ENCODE data around the gene TBXAS1. TPM values are rescaled to one million over a fixed set of nuclear protein-coding genes. Genes with fewer than 3 reads are reported as not detected.

TBXAS1 gene
- total and polyA plus RNA-seq, 3 experiments from 2014 or later: 1.7 to 2.9 (median 2.1) TPM

DNA sequence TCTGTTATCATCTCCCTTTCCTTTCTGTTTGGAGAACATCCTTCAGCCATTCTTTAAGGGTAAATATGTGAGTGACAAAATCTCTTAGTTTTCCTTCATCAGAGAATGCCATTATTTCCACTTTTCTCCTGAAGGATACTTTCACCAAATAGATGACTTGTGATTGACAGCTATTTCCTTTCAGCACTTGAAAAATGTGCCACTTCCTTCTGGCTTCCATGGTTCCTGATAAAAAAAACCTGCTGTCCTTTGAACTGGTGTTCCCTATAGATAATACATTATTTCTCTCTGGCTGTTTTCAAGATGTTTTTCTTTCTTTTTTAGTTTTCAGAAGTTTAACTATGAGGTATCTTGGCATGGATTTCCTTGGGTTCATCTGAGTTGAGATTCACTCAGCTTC lies 79.7 kb downstream of the TBXAS1 start:
- ChIA-PET CTCF (no interaction called here), POLR2A (no interaction called here)
- H3K27me3 ChIP-seq (ENCODE audit: insufficient read depth, low read length, poor library complexity, severe bottlenecking): no peaks in the 10 kb centered on the region
- H3K4me3 Mint-ChIP-seq: no peak overlapping the region
- H3K4me3 ChIP-seq (ENCODE audit: low read length): no peak overlapping the region
- H3K9me3 ChIP-seq (ENCODE audit: low read length): no peaks in the 10 kb centered on the region
- no peak for DNase-seq
- peaks cover 0 to 5% (median 4%) of the 10 kb centered on the region in 3 donors for H3K36me3 Mint-ChIP-seq
- peaks cover 3 to 8% (median 5%) of the 10 kb centered on the region in 5 donors for H3K9me3 Mint-ChIP-seq
- H3K27ac Mint-ChIP-seq: peak overlapping the region in 1 of 8 donors; percentile 10
- no peaks in the 10 kb centered on the region for H3K4me1 ChIP-seq (ENCODE audit: insufficient read depth, low read length)
- no peaks in the 10 kb centered on the region for H3K4me1 Mint-ChIP-seq
- H3K27me3 Mint-ChIP-seq: peaks cover 15 to 42% of the 10 kb centered on the region in 2 donors
- H3K27ac ChIP-seq (ENCODE audit: low read depth, low read length): no peak overlapping the region
- H3K36me3 ChIP-seq (ENCODE audit: insufficient read depth, low read length): no peaks in the 10 kb centered on the region

DNA sequence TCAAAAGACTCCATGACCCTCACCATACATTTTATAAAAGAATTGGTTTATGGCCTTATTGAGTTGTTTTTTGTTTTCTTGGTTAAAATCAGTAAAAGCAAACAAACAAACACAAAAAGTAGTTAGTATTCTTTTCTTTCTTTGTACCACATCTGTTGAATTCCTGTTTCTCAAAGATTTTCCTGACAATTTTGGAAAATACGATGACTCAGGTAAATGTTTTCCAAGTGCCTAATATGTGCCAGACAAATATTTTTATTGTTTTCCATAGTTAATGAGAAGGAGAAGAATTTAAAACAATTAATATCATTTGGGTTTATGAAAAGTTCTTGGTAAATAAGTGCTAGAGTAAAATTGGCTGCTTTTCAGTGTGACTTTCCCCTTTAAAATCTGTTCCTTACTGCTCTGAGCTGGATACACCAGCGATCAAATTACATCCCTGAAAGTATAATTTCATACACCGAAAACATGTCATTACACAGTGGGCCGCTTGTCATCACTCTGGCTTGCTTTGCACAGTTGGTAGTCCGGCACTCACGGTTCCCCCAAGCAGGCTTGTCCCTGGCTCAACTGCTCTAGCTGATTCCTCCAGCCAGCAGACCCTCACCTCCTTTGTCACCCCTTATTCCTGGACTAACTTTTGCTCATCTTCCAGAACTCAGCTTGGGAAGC lies 80.5 kb downstream of the TBXAS1 start:
- Histone ChIP-seq H3K9me3 (ENCODE audit: low read length) (no peaks in the 10 kb centered on the region), H3K4me3 (ENCODE audit: low read length) (no peak overlapping the region), H3K36me3 (ENCODE audit: insufficient read depth, low read length) (no peaks in the 10 kb centered on the region), H3K27ac (ENCODE audit: low read depth, low read length) (no peak overlapping the region), H3K4me1 (ENCODE audit: insufficient read depth, low read length) (no peaks in the 10 kb centered on the region), H3K27me3 (ENCODE audit: insufficient read depth, low read length, poor library complexity, severe bottlenecking) (no peaks in the 10 kb centered on the region)
- POLR2A ChIA-PET: no interaction called here
- Mint-ChIP-seq H3K27me3 (peaks cover 15 to 46% of the 10 kb centered on the region in 2 donors), H3K9me3 (peaks cover 0 to 8% (median 1%) of the 10 kb centered on the region in 5 donors), H3K4me3 (no peak overlapping the region), H3K27ac (no peak overlapping the region), H3K36me3 (peaks cover 0 to 5% (median 3%) of the 10 kb centered on the region in 3 donors), H3K4me1 (no peaks in the 10 kb centered on the region)
- CTCF ChIA-PET: no interaction called here
- no peak for DNase-seq

DNA sequence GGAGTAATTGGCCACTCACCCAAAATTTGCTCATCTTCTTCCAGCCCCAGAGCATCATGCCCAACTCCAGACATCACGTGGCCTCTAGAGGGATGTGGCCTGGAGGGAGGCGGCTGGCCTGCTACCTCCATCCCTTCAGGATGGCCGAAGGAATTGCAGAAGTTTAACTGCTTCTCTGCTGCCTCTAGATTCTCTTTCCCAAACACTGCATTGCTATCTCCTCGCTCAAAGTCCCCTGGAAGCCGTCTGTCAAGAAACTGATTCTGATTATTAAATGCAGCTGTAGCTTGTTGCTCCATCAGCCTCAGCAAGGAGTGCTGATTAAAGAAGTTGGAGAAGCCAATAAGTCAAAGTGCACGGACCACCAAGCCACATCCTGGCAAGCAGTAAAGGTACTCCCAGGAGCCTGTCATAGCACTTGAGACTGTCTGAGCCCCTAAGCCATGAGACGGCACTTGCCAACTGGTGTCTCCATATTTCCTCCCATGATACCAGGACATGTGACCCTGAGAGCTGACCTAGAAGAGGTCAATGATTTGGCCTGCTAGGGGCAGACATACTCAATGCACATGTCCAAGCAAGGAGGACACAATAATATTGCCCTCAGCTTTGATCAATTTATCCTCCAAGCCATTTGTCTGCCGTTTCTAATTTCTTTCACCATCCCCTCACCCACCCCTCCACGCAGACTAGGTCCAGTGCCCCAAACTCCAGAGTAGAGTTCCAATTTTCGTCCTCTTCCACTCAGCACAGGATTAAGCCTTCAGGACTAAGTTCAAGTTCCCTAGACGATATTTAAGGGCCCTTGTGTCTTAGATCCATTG lies 84.2 kb downstream of the TBXAS1 start:
- Mint-ChIP-seq H3K27me3 (peaks cover 13 to 41% of the 10 kb centered on the region in 2 donors), H3K9me3 (no peaks in the 10 kb centered on the region), H3K27ac (no peak overlapping the region), H3K4me3 (no peak overlapping the region), H3K36me3 (peaks cover 0 to 12% (median 4%) of the 10 kb centered on the region in 3 donors), H3K4me1 (peaks cover 14 to 17% (median 15%) of the 10 kb centered on the region in 3 donors)
- Histone ChIP-seq H3K9me3 (ENCODE audit: low read length) (no peaks in the 10 kb centered on the region), H3K36me3 (ENCODE audit: insufficient read depth, low read length) (no peaks in the 10 kb centered on the region), H3K27ac (ENCODE audit: low read depth, low read length) (peak overlapping the region; percentile 49), H3K4me3 (ENCODE audit: low read length) (no peak overlapping the region), H3K4me1 (ENCODE audit: insufficient read depth, low read length) (peaks cover 9% of the 10 kb centered on the region), H3K27me3 (ENCODE audit: insufficient read depth, low read length, poor library complexity, severe bottlenecking) (no peaks in the 10 kb centered on the region)
- DNase-seq: no peak
- CTCF ChIA-PET: no interaction called here
- POLR2A ChIA-PET: no interaction called here

DNA sequence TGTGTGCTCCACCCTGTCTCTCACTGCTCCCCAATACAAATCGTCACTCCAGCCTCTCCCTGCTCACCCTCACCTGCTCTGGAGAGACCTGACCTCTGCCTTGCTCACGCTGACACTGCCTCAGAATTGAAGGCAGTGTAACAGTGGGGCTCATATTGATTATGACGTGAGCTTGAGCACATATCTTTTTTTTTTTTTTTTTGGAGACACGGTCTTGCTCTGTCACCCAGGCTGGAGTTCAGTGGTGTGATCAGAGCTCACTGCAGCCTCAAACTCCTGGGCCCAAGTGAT lies 84.7 kb downstream of the TBXAS1 start:
- DNase-seq: no peak
- H3K27me3 ChIP-seq (ENCODE audit: insufficient read depth, low read length, poor library complexity, severe bottlenecking): no peaks in the 10 kb centered on the region
- Mint-ChIP-seq H3K9me3 (no peaks in the 10 kb centered on the region), H3K27ac (no peak overlapping the region), H3K27me3 (peaks cover 13 to 40% of the 10 kb centered on the region in 2 donors), H3K4me1 (peaks cover 14 to 17% (median 15%) of the 10 kb centered on the region in 3 donors), H3K4me3 (no peak overlapping the region), H3K36me3 (peaks cover 0 to 12% (median 4%) of the 10 kb centered on the region in 3 donors)
- CTCF ChIA-PET: no interaction called here
- H3K27ac ChIP-seq (ENCODE audit: low read depth, low read length): peak overlapping the region; percentile 49
- no peaks in the 10 kb centered on the region for H3K9me3 ChIP-seq (ENCODE audit: low read length)
- H3K4me3 ChIP-seq (ENCODE audit: low read length): no peak overlapping the region
- H3K4me1 ChIP-seq (ENCODE audit: insufficient read depth, low read length): peaks cover 9% of the 10 kb centered on the region
- POLR2A ChIA-PET: no interaction called here
- no peaks in the 10 kb centered on the region for H3K36me3 ChIP-seq (ENCODE audit: insufficient read depth, low read length)

DNA sequence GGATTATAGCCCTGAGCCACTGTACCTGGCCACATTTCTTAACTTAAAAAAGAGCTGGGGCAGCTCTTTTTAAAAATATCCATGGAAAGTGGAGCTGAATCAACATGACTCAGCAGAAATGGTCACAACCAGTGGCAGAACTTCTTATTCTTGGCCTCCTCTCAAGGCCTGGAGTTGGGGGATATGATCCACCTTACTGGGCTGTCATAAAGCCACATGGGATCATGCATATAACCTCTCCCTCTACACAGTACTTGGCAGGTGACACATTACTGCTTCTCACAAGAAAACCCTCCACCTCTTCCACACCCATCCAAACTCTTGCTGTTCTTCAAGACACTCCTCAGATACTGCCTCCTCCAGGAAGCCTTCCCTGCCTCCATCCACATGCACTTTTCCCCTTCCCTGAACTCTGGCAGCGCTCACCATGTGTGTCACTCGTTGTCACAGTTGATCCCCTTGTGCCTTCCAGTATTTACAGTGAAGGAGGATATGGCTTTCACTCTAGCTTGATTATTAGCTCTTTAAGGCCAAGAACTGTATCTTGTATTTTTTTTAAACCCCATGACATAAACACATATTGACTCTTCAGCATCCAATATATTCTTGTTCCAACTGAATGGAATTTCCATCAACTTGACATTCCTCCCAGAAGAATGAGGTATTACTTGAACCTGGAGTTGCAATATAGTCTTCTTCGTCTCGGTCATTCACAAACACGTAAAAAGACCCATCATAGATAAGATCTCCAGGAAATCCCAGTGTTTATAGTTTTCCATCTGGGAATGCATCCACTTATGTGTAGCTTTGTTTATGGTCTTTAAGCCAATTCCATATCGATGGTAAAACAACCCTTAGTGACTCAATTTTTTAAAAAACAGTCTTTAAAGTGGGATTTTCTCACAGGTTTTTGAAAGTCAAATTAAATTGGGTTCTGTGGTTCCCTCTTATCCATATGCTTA lies 85.5 kb downstream of the TBXAS1 start:
- H3K9me3 Mint-ChIP-seq: no peaks in the 10 kb centered on the region
- ChIA-PET POLR2A (no interaction called here), CTCF (no interaction called here)
- Histone ChIP-seq H3K4me3 (ENCODE audit: low read length) (no peak overlapping the region), H3K27ac (ENCODE audit: low read depth, low read length) (peak overlapping the region; percentile 65), H3K27me3 (ENCODE audit: insufficient read depth, low read length, poor library complexity, severe bottlenecking) (no peaks in the 10 kb centered on the region), H3K9me3 (ENCODE audit: low read length) (no peaks in the 10 kb centered on the region), H3K4me1 (ENCODE audit: insufficient read depth, low read length) (peaks cover 9% of the 10 kb centered on the region), H3K36me3 (ENCODE audit: insufficient read depth, low read length) (no peaks in the 10 kb centered on the region)
- H3K27ac Mint-ChIP-seq: peak overlapping the region in 1 of 8 donors; percentile 31
- no peak for DNase-seq
- H3K4me3 Mint-ChIP-seq: no peak overlapping the region
- H3K36me3 Mint-ChIP-seq: peaks cover 0 to 12% (median 4%) of the 10 kb centered on the region in 3 donors
- H3K27me3 Mint-ChIP-seq: peaks cover 12 to 38% of the 10 kb centered on the region in 2 donors
- H3K4me1 Mint-ChIP-seq: peaks cover 14 to 17% (median 15%) of the 10 kb centered on the region in 3 donors

DNA sequence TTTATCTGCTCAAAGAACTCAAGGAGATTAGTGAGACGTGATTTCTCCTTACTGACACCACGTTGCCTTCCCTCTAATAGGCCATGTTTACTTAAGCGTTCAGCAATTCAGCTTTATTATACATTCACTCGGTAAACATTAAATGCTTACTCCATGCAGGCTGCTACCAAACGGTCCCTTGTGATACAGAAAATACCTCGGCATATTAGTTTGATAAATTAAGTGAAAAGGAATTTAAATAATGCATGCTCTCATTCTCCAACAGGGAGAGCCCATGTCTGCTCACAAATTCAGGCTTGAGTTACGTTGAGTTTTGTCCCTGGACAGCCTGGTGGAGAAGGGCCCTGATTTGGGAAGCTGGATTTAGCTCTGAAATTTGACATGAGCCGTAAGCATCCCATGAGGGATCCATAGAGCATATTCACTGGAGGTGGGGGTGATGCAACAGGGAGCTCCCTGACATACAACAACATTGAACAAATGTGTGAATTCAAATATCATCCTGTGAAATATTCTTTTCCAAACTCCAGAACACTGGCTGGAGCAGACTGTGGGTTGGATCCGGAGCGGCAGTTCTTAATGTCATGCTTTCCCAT lies 86.3 kb downstream of the TBXAS1 start:
- H3K27me3 Mint-ChIP-seq: peaks cover 7 to 32% of the 10 kb centered on the region in 2 donors
- POLR2A ChIA-PET: no interaction called here
- H3K36me3 ChIP-seq (ENCODE audit: insufficient read depth, low read length): no peaks in the 10 kb centered on the region
- DNase-seq: no peak
- CTCF ChIA-PET: interaction anchor here (1.1 kb wide), 1 partner anchor 10 kb away, joined by 4 read pairs; no protein-coding TSS in a partner anchor
- H3K27ac Mint-ChIP-seq: no peak overlapping the region
- H3K4me3 ChIP-seq (ENCODE audit: low read length): no peak overlapping the region
- H3K4me1 ChIP-seq (ENCODE audit: insufficient read depth, low read length): peaks cover 9% of the 10 kb centered on the region
- no peaks in the 10 kb centered on the region for H3K27me3 ChIP-seq (ENCODE audit: insufficient read depth, low read length, poor library complexity, severe bottlenecking)
- H3K9me3 ChIP-seq (ENCODE audit: low read length): no peaks in the 10 kb centered on the region
- peaks cover 0 to 12% (median 4%) of the 10 kb centered on the region in 3 donors for H3K36me3 Mint-ChIP-seq
- no peak overlapping the region for H3K4me3 Mint-ChIP-seq
- H3K4me1 Mint-ChIP-seq: peaks cover 14 to 17% (median 15%) of the 10 kb centered on the region in 3 donors
- no peaks in the 10 kb centered on the region for H3K9me3 Mint-ChIP-seq
- peak overlapping the region; percentile 65 for H3K27ac ChIP-seq (ENCODE audit: low read depth, low read length)

DNA sequence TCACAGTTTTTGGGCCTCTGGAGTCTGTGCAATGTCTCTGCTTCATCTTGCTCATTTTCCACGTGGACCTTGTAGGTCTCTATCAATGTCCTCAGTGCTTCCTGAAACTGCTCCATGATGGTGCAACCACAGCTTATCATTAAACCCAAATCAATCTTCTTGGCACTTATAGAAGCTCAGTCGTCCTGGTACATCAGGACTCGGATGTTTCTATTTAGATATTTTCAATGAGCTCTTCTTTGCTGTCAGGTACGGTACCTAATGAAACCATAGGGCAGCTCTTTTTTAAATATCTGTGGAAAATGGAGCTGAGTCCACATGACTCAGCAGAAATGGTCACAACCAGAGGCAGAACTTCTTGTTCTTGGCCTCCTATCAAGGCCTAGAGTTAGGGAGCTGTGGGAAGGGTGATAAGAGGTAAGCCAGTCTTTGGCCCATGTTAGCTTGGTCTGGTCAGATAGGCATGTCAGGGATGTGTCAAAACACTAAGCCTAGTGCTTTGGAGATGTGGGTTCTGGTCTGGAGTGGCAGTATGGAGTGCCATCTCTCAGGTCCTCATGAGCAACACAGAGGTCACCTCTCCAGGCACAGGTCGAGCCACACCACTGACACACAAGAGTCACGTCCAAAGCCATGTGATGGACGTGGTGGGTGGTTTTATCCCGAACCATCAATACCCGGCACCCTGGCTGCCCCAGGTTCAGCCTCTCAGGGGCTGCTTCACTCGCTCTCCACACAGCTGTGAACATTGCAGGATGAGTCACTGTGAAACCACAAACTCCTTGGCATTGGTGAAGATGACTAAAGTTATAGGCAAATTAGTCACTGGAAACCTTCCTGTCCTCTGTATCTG lies 87.0 kb downstream of the TBXAS1 start:
- H3K27ac ChIP-seq (ENCODE audit: low read depth, low read length): peak overlapping the region; percentile 65
- Mint-ChIP-seq H3K9me3 (no peaks in the 10 kb centered on the region), H3K36me3 (peaks cover 0 to 12% (median 4%) of the 10 kb centered on the region in 3 donors), H3K27me3 (peaks cover 6 to 27% of the 10 kb centered on the region in 2 donors), H3K4me3 (peak overlapping the region in 1 of 7 donors; percentile 18), H3K27ac (peak overlapping the region in 1 of 8 donors; percentile 63), H3K4me1 (peaks cover 14 to 17% (median 15%) of the 10 kb centered on the region in 3 donors)
- ChIA-PET CTCF (interaction anchor here (0.8 to 1.1 kb wide), 2 partner anchors 10 to 269 kb away, joined by 3 to 4 read pairs; no protein-coding TSS in a partner anchor), POLR2A (no interaction called here)
- DNase-seq: peak in 2 of 5 donors; percentile 23 to 53
- no peaks in the 10 kb centered on the region for H3K36me3 ChIP-seq (ENCODE audit: insufficient read depth, low read length)
- H3K4me3 ChIP-seq (ENCODE audit: low read length): no peak overlapping the region
- no peaks in the 10 kb centered on the region for H3K9me3 ChIP-seq (ENCODE audit: low read length)
- H3K4me1 ChIP-seq (ENCODE audit: insufficient read depth, low read length): peaks cover 9% of the 10 kb centered on the region
- no peaks in the 10 kb centered on the region for H3K27me3 ChIP-seq (ENCODE audit: insufficient read depth, low read length, poor library complexity, severe bottlenecking)
